Fibroblast of lung (primary cell): ENCODE results near the gene HSPA4. TPM values are rescaled to one million over a fixed set of nuclear protein-coding genes. Genes with fewer than 3 reads are reported as not detected.
"Not testable (repeated sequence)": the region's sequence is repeated elsewhere in the genome, so short reads cannot be mapped to it uniquely, and the experiment has no call there.

Experiments used
- DNase-seq, 2 donors: peaks; one replicate each; pipeline versions ENCODE4 v3.0.0 to v3.0.0-alpha.2; 2010; ENCODE audit warnings: low read depth in 2 of 2
- H2AFZ ChIP-seq: 2 replicates; pipeline ENCODE4 v1.5.1; 2012; ENCODE audit warnings: low read length, control low read depth, inconsistent platforms
- H3K27ac ChIP-seq: 2 replicates; pipeline ENCODE4 v1.5.1; 2011; ENCODE audit warnings: low read length, control low read depth; ENCODE audit not compliant: insufficient read depth
- H3K27me3 ChIP-seq: 2 replicates; pipeline ENCODE4 v1.5.1; 2011; ENCODE audit warnings: mild to moderate bottlenecking, low read length; ENCODE audit not compliant: control insufficient read depth, insufficient read depth
- H3K36me3 ChIP-seq: 2 replicates; pipeline ENCODE4 v1.5.1; 2011; ENCODE audit warnings: low read length; ENCODE audit not compliant: control insufficient read depth, insufficient read depth
- H3K4me1 ChIP-seq: 2 replicates; pipeline ENCODE4 v1.5.1; 2011; ENCODE audit warnings: low read length; ENCODE audit not compliant: control insufficient read depth, insufficient read depth; ENCODE audit errors: extremely low read depth
- H3K4me2 ChIP-seq: 2 replicates; pipeline ENCODE4 v1.5.1; 2011; ENCODE audit warnings: low read length, control low read depth; ENCODE audit not compliant: insufficient read depth; ENCODE audit errors: extremely low read depth
- H3K4me3 ChIP-seq, 4 experiments: fragments of 200-600 bp in 1 of 4; sonication (generic) in 1 of 4; replicated peaks in 1 of 4; 2 replicates each; pipeline ENCODE4 v1.5.1; 2011 to 2016; ENCODE audit warnings: low read length in 4 of 4, low read depth in 3 of 4, mild to moderate bottlenecking in 3 of 4, control low read depth in 2 of 4, inconsistent platforms in 1 of 4, mixed read lengths in 1 of 4; ENCODE audit not compliant: insufficient read depth in 1 of 4; ENCODE audit errors: control extremely low read depth in 1 of 4
- H3K79me2 ChIP-seq: 2 replicates; pipeline ENCODE4 v1.5.1; 2012; ENCODE audit warnings: mild to moderate bottlenecking, low read length, inconsistent platforms; ENCODE audit not compliant: control insufficient read depth, insufficient read depth
- H3K9ac ChIP-seq: 2 replicates; pipeline ENCODE4 v1.5.1; 2011; ENCODE audit warnings: mild to moderate bottlenecking, low read length, control low read depth; ENCODE audit not compliant: insufficient read depth
- H3K9me3 ChIP-seq: 2 replicates; pipeline ENCODE4 v1.5.1; 2012; ENCODE audit warnings: low read depth, low read length; ENCODE audit not compliant: control insufficient read depth, insufficient read depth
- H4K20me1 ChIP-seq: 2 replicates; pipeline ENCODE4 v1.5.1; 2011; ENCODE audit warnings: low read length; ENCODE audit not compliant: control insufficient read depth, insufficient read depth; ENCODE audit errors: extremely low read depth
- EZH2 ChIP-seq: IDR thresholded peaks from 2 replicates; pipeline ENCODE4 v1.5.1; 2012; ENCODE audit warnings: low read length, control low read depth, mild to moderate bottlenecking; ENCODE audit errors: missing control alignments
- polyA minus RNA-seq: library from RNA; depleted of rRNA, polyadenylated mRNA; stranded (reverse); fragments of >200 nt; gene quantifications from 2 replicates; pipeline ENCODE4 v1.2.3, GENCODE V29; 2011; ENCODE audit warnings: low replicate concordance
- polyA plus RNA-seq, 2 donors: library from polyadenylated mRNA; depleted of rRNA in 1 of 2; stranded (reverse) in 1 of 2; unstranded in 1 of 2; fragments of >200 nt; gene quantifications; 2 replicates each; pipeline ENCODE4 v1.2.1, GENCODE V29; 2011 to 2012; ENCODE audit warnings: missing spikeins in 1 of 2
- total RNA-seq: library from RNA; depleted of rRNA; stranded (reverse); fragments of >200 nt; gene quantifications from 2 replicates; pipeline ENCODE4 v1.2.1, GENCODE V29; 2014
- TF ChIP-seq, protein P1 (sequence below), 2 donors: IDR thresholded peaks in 1 of 2; conservative IDR thresholded peaks in 1 of 2; 1 replicate in 1 of 2; 2 replicates in 1 of 2; pipeline ENCODE4 v1.5.1; 2011 to 2012; ENCODE audit warnings: low read length in 2 of 2, control low read depth in 1 of 2, inconsistent platforms in 1 of 2, low read depth in 1 of 2, mild to moderate bottlenecking in 1 of 2

The HSPA4 gene
- 108 and 109 TPM in 2 replicates for total RNA-seq
- polyA plus RNA-seq, result 89.1 and 109 TPM in 2 replicates
- polyA plus RNA-seq (2012), result 127 and 156 TPM in 2 replicates
- polyA minus RNA-seq, result 9.9 and 11.1 TPM in 2 replicates

GRCh38 chr5:133051542-133052316 lies at the start of gene HSPA4:
Gene HSPA4 (plus strand): TSS chr5:133052013. CDS start chr5:133052251, 238 bp downstream.
- no peaks in the 10 kb centered on the region for H3K27me3 ChIP-seq
- peak; percentile 96 to 99 for DNase-seq
- TF ChIP-seq, protein P1, sequence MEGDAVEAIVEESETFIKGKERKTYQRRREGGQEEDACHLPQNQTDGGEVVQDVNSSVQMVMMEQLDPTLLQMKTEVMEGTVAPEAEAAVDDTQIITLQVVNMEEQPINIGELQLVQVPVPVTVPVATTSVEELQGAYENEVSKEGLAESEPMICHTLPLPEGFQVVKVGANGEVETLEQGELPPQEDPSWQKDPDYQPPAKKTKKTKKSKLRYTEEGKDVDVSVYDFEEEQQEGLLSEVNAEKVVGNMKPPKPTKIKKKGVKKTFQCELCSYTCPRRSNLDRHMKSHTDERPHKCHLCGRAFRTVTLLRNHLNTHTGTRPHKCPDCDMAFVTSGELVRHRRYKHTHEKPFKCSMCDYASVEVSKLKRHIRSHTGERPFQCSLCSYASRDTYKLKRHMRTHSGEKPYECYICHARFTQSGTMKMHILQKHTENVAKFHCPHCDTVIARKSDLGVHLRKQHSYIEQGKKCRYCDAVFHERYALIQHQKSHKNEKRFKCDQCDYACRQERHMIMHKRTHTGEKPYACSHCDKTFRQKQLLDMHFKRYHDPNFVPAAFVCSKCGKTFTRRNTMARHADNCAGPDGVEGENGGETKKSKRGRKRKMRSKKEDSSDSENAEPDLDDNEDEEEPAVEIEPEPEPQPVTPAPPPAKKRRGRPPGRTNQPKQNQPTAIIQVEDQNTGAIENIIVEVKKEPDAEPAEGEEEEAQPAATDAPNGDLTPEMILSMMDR (conservative IDR thresholded peaks at IDR 0.05 in 1 of 2, IDR thresholded peaks at IDR 0.05 in 1 of 2; ENCODE audit: low read depth in 1 of 2, low read length in 2 of 2), result no peak
- no peak for TF ChIP-seq EZH2
- peak within 1 kb of the TSS; percentile 80 to 98 (median 84) for H3K4me3 ChIP-seq
- H3K4me1 ChIP-seq, result peaks cover 3% of the 10 kb centered on the region
- peak within 1 kb of the TSS; percentile 99 for H3K4me2 ChIP-seq
- peak within 1 kb of the TSS; percentile 99 for H3K9ac ChIP-seq
- H3K36me3 ChIP-seq, result no peaks in the 10 kb centered on the region
- H3K9me3 ChIP-seq, result no peaks in the 10 kb centered on the region
- H3K27ac ChIP-seq, result peak within 1 kb of the TSS; percentile 99
- peaks cover 51% of the 10 kb centered on the region for H3K79me2 ChIP-seq
- H2AFZ ChIP-seq, result peak within 1 kb of the TSS; percentile 79
- peaks cover 2% of the 10 kb centered on the region for H4K20me1 ChIP-seq

- Histone ChIP-seq H3K4me3 (no peak overlapping the region), H3K27me3 (no peaks in the 10 kb centered on the region), H2AFZ (no peak overlapping the region), H3K4me1 (no peaks in the 10 kb centered on the region), H3K9ac (no peak overlapping the region), H3K36me3 (no peaks in the 10 kb centered on the region), H4K20me1 (no peaks in the 10 kb centered on the region), H3K27ac (no peak overlapping the region), H3K9me3 (no peaks in the 10 kb centered on the region), H3K4me2 (no peak overlapping the region), H3K79me2 (no peaks in the 10 kb centered on the region)
- TF ChIP-seq EZH2, result no peak
- TF ChIP-seq, protein P1 (conservative IDR thresholded peaks at IDR 0.05 in 1 of 2, IDR thresholded peaks at IDR 0.05 in 1 of 2; ENCODE audit: low read depth in 1 of 2, low read length in 2 of 2), result no peak
- peak in 1 of 2 donors; percentile 24 for DNase-seq
Observed at GRCh38 chr5:133006653-133007052, 45.2 kb upstream of the HSPA4 start.

DNA sequence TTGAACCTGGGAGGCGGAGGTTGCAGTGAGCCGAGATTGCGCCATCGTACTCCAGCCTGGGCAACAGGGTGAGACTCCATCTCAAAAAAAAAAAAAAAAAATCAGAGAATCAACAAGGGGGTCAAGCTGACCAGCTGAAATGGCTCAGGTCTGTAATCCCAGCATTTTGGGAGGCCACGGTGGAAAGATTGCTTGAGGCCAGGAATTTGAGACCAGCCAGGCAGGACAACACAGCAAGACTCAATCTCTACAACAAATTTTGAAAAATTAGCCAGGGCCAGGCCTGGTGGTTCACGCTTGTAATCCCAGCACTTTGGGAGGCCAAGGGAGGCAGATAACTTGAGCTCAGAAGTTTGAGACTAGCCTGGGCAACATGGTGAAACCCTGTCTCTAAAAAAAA lies 43.4 kb upstream of the HSPA4 start:
- not testable (repeated sequence) for H3K36me3 ChIP-seq, DNase-seq, H3K4me1 ChIP-seq, H3K79me2 ChIP-seq, H3K9me3 ChIP-seq, H3K4me3 ChIP-seq, H3K27me3 ChIP-seq, H2AFZ ChIP-seq, H3K27ac ChIP-seq, H3K4me2 ChIP-seq, H3K9ac ChIP-seq, H4K20me1 ChIP-seq
